HEK293 (cell line): ENCODE measurements around the gene MFGE8.

Experiments used
- CTCF ChIA-PET: fragments of 350-600 bp; formaldehyde crosslinking; extraction: SDS; loops from one replicate; lab custom pipeline; 2021; ENCODE audit warnings: antibody characterized with exemption; lab: Yijun Ruan, JAX
- POLR2A ChIA-PET: fragments of 300-600 bp; formaldehyde crosslinking; extraction: SDS; loops from one replicate; lab custom pipeline; 2020; ENCODE audit warnings: antibody characterized with exemption, inconsistent platforms; lab: Yijun Ruan, JAX
- H3K27ac ChIP-seq: fragments of 200-500 bp; sonication (Bioruptor generic); 2 replicates; pipeline ENCODE4 v1.5.1; 2014; ENCODE audit warnings: low read depth, low read length, control low read depth, inconsistent platforms; ENCODE audit errors: extremely low read depth
- H3K36me3 ChIP-seq, 2 experiments: fragments of 200-500 bp in 1 of 2; sonication (Bioruptor generic) in 1 of 2; 1 replicate in 1 of 2; 2 replicates in 1 of 2; pipeline ENCODE4 v1.5.1; 2014 to 2017; ENCODE audit warnings: inconsistent platforms in 2 of 2, low read length in 2 of 2; ENCODE audit not compliant: control insufficient read depth in 2 of 2, insufficient read depth in 1 of 2
- H3K4me1 ChIP-seq: fragments of 200-500 bp; sonication (Bioruptor generic); 2 replicates; pipeline ENCODE4 v1.5.1; 2014; ENCODE audit warnings: mild to moderate bottlenecking, low read length, inconsistent platforms; ENCODE audit not compliant: control insufficient read depth, insufficient read depth
- H3K4me3 ChIP-seq: 2 replicates; pipeline ENCODE4 v1.5.1; 2011; ENCODE audit warnings: low read depth, mild to moderate bottlenecking, control low read depth, low read length, moderate library complexity
- H3K9me3 ChIP-seq: fragments of 200-500 bp; sonication (Bioruptor generic); 2 replicates; pipeline ENCODE4 v1.5.1; 2014; ENCODE audit warnings: low read depth, low read length, inconsistent platforms; ENCODE audit not compliant: control insufficient read depth, insufficient read depth
- KLF10 ChIP-seq: fragments of 450-650 bp; IDR thresholded peaks from 2 replicates; pipeline ENCODE4 v1.5.1; 2018; ENCODE audit warnings: missing biosample characterization, mild to moderate bottlenecking, missing genetic modification characterization
- KLF16 ChIP-seq: fragments of 450-650 bp; formaldehyde crosslinking; IDR thresholded peaks from 2 replicates; pipeline ENCODE4 v1.5.1; 2017; ENCODE audit warnings: missing biosample characterization, missing genetic modification characterization
- MZF1 ChIP-seq: fragments of 450-650 bp; formaldehyde crosslinking; IDR thresholded peaks from 2 replicates; pipeline ENCODE4 v1.5.1; 2017; ENCODE audit warnings: missing biosample characterization, missing genetic modification characterization, borderline replicate concordance
- OVOL3 ChIP-seq: fragments of 450-650 bp; formaldehyde crosslinking; IDR thresholded peaks from 2 replicates; pipeline ENCODE4 v1.5.1; 2016; ENCODE audit warnings: missing biosample characterization, missing genetic modification characterization
- REPIN1 ChIP-seq: fragments of 450-650 bp; formaldehyde crosslinking; IDR thresholded peaks from 2 replicates; pipeline ENCODE4 v1.5.1; 2017; ENCODE audit warnings: missing biosample characterization, missing genetic modification characterization, low read depth
- SCRT1 ChIP-seq: fragments of 450-650 bp; formaldehyde crosslinking; IDR thresholded peaks from 2 replicates; pipeline ENCODE4 v1.5.1; 2016; ENCODE audit warnings: missing biosample characterization, missing genetic modification characterization, borderline replicate concordance
- SCRT2 ChIP-seq: fragments of 450-650 bp; formaldehyde crosslinking; IDR thresholded peaks from 2 replicates; pipeline ENCODE4 v1.5.1; 2016; ENCODE audit warnings: missing biosample characterization, missing genetic modification characterization
- SP2 ChIP-seq: fragments of 450-650 bp; formaldehyde crosslinking; IDR thresholded peaks from 2 replicates; pipeline ENCODE4 v1.5.1; 2016; ENCODE audit warnings: missing biosample characterization, missing genetic modification characterization
- TRIM28 ChIP-seq: IDR thresholded peaks from 2 replicates; pipeline ENCODE4 v1.6.1; 2011; ENCODE audit warnings: low read length, control low read depth, borderline replicate concordance
- ZBTB17 ChIP-seq: fragments of 450-650 bp; formaldehyde crosslinking; IDR thresholded peaks from 2 replicates; pipeline ENCODE4 v1.5.1; 2016; ENCODE audit warnings: missing biosample characterization, missing genetic modification characterization
- ZBTB7A ChIP-seq: fragments of 450-650 bp; formaldehyde crosslinking; IDR thresholded peaks from 2 replicates; pipeline ENCODE4 v1.5.1; 2016; ENCODE audit warnings: low read depth, missing biosample characterization, missing genetic modification characterization
- ZNF174 ChIP-seq: fragments of 450-650 bp; formaldehyde crosslinking; IDR thresholded peaks from 2 replicates; pipeline ENCODE4 v1.5.0; 2017; ENCODE audit warnings: missing biosample characterization, mild to moderate bottlenecking, missing genetic modification characterization
- ZNF2 ChIP-seq: fragments of 450-650 bp; formaldehyde crosslinking; IDR thresholded peaks from 2 replicates; pipeline ENCODE4 v1.5.1; 2016; ENCODE audit warnings: missing biosample characterization, missing genetic modification characterization
- ZNF239 ChIP-seq: fragments of 450-650 bp; formaldehyde crosslinking; IDR thresholded peaks from 2 replicates; pipeline ENCODE4 v1.5.1; 2016; ENCODE audit warnings: missing biosample characterization, missing genetic modification characterization
- ZNF24 ChIP-seq: fragments of 450-650 bp; formaldehyde crosslinking; IDR thresholded peaks from 2 replicates; pipeline ENCODE4 v1.5.1; 2016; ENCODE audit warnings: missing biosample characterization, missing genetic modification characterization
- ZNF311 ChIP-seq: fragments of 450-650 bp; formaldehyde crosslinking; IDR thresholded peaks from 2 replicates; pipeline ENCODE4 v1.5.1; 2017; ENCODE audit warnings: missing biosample characterization, missing genetic modification characterization, borderline replicate concordance
- ZNF350 ChIP-seq: fragments of 450-650 bp; formaldehyde crosslinking; IDR thresholded peaks from 2 replicates; pipeline ENCODE4 v1.5.0; 2017; ENCODE audit warnings: missing biosample characterization, mild to moderate bottlenecking, missing genetic modification characterization
- ZNF394 ChIP-seq: fragments of 450-650 bp; formaldehyde crosslinking; IDR thresholded peaks from 2 replicates; pipeline ENCODE4 v1.5.1; 2016; ENCODE audit warnings: missing biosample characterization, missing genetic modification characterization, mild to moderate bottlenecking, moderate library complexity, borderline replicate concordance
- ZNF624 ChIP-seq: fragments of 450-650 bp; formaldehyde crosslinking; IDR thresholded peaks from 2 replicates; pipeline ENCODE4 v1.5.1; 2017; ENCODE audit warnings: missing biosample characterization, missing genetic modification characterization
- ZNF660 ChIP-seq: fragments of 450-650 bp; IDR thresholded peaks from 2 replicates; pipeline ENCODE4 v1.5.1; 2018; ENCODE audit warnings: missing biosample characterization, mild to moderate bottlenecking, missing genetic modification characterization
- ZNF701 ChIP-seq: fragments of 450-650 bp; formaldehyde crosslinking; IDR thresholded peaks from 2 replicates; pipeline ENCODE4 v1.5.1; 2016; ENCODE audit warnings: missing biosample characterization, missing genetic modification characterization
- ZNF76 ChIP-seq: fragments of 450-650 bp; formaldehyde crosslinking; IDR thresholded peaks from 2 replicates; pipeline ENCODE4; 2016; ENCODE audit warnings: low read depth, missing biosample characterization, missing genetic modification characterization, borderline replicate concordance
- ZXDB ChIP-seq: fragments of 450-650 bp; formaldehyde crosslinking; IDR thresholded peaks from 2 replicates; pipeline ENCODE4 v1.5.1; 2016; ENCODE audit warnings: missing biosample characterization, missing genetic modification characterization
- TF ChIP-seq, protein P1 (sequence below): fragments of 450-650 bp; formaldehyde crosslinking; IDR thresholded peaks from 2 replicates; pipeline ENCODE4 v1.5.1; 2017; ENCODE audit warnings: missing biosample characterization, missing genetic modification characterization
- TF ChIP-seq, protein P2 (sequence below): fragments of 450-650 bp; formaldehyde crosslinking; IDR thresholded peaks from 2 replicates; pipeline ENCODE4 v1.5.1; 2016; ENCODE audit warnings: missing biosample characterization, missing genetic modification characterization, borderline replicate concordance
- TF ChIP-seq, protein P3 (sequence below): fragments of 450-650 bp; formaldehyde crosslinking; IDR thresholded peaks from 2 replicates; pipeline ENCODE4 v1.5.1; 2016; ENCODE audit warnings: missing biosample characterization, missing genetic modification characterization
- TF ChIP-seq, protein P4 (sequence below): fragments of 450-650 bp; formaldehyde crosslinking; IDR thresholded peaks from 2 replicates; pipeline ENCODE4 v1.5.1; 2016; ENCODE audit warnings: missing biosample characterization, missing genetic modification characterization

The MFGE8 gene

DNA sequence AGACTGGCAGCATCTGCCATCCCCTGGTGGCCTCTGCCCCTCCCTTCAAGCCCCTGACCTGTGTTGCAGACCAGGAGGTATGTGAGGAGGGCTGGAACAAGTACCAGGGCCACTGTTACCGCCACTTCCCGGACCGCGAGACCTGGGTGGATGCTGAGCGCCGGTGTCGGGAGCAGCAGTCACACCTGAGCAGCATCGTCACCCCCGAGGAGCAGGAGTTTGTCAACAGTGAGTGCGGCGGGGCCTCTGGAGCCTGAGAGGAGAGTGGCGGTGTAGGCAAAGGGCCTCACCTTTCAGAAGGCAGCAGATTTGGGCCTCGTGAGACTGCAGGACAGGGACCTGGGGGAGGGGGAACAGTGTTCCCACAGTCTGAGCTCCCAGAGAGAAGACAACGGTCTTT, 41.9 kb downstream of the MFGE8 start (continued):
- TF ChIP-seq SP2 (tag by site-specific recombination) (no peak), ZNF701 (tag by site-specific recombination) (no peak), ZBTB17 (tag by site-specific recombination) (no peak), ZXDB (tag by site-specific recombination) (no peak), ZNF394 (tag by site-specific recombination) (no peak), ZNF311 (tag by site-specific recombination) (no peak)
- TF ChIP-seq, protein P1, sequence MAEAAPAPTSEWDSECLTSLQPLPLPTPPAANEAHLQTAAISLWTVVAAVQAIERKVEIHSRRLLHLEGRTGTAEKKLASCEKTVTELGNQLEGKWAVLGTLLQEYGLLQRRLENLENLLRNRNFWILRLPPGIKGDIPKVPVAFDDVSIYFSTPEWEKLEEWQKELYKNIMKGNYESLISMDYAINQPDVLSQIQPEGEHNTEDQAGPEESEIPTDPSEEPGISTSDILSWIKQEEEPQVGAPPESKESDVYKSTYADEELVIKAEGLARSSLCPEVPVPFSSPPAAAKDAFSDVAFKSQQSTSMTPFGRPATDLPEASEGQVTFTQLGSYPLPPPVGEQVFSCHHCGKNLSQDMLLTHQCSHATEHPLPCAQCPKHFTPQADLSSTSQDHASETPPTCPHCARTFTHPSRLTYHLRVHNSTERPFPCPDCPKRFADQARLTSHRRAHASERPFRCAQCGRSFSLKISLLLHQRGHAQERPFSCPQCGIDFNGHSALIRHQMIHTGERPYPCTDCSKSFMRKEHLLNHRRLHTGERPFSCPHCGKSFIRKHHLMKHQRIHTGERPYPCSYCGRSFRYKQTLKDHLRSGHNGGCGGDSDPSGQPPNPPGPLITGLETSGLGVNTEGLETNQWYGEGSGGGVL = no peak

DNA sequence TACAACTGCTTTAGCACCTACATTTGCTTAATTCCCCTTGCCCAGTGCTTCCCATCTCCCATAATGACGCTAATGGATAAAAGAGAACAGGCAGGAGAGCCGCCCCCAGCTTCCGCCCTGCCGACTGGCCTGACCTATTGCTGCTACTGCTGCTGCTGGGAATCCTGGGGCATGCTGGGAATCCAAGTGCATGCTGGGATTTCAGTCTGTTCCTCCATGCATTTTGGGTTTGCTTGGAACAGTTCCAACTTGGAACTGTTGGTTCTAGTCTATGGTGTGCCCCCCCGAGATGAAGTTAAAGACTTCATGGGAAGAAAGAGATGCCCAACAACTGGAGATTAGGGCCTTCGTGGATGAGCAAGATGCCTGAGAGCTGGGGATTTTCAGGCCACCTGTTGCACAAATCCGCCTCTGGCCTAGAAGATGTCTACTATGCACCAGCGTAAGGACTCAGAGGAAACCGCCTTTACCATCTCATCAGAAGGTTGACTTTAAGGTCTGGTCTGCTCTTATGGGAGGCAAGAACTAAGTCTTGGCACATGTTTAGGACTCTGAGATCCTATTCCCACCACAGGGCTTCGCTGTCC, 46.8 kb downstream of the MFGE8 start:
- H3K4me1 ChIP-seq = no peaks in the 10 kb centered on the region
- POLR2A ChIA-PET = no interaction called here
- CTCF ChIA-PET = interaction anchor here (1.4 to 2.9 kb wide), 2 partner anchors 12 to 14 kb away, joined by 4 to 14 read pairs; no protein-coding TSS in a partner anchor
- no peaks in the 10 kb centered on the region for H3K36me3 ChIP-seq
- H3K9me3 ChIP-seq = no peaks in the 10 kb centered on the region
- H3K27ac ChIP-seq = no peak overlapping the region
- no peak overlapping the region for H3K4me3 ChIP-seq
- TF ChIP-seq, protein P2, sequence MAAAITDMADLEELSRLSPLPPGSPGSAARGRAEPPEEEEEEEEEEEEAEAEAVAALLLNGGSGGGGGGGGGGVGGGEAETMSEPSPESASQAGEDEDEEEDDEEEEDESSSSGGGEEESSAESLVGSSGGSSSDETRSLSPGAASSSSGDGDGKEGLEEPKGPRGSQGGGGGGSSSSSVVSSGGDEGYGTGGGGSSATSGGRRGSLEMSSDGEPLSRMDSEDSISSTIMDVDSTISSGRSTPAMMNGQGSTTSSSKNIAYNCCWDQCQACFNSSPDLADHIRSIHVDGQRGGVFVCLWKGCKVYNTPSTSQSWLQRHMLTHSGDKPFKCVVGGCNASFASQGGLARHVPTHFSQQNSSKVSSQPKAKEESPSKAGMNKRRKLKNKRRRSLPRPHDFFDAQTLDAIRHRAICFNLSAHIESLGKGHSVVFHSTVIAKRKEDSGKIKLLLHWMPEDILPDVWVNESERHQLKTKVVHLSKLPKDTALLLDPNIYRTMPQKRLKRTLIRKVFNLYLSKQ (tag by site-specific recombination) = no peak
- TF ChIP-seq ZNF350 = no peak
- TF ChIP-seq MZF1 (tag by site-specific recombination) = no peak
- TF ChIP-seq, protein P3, sequence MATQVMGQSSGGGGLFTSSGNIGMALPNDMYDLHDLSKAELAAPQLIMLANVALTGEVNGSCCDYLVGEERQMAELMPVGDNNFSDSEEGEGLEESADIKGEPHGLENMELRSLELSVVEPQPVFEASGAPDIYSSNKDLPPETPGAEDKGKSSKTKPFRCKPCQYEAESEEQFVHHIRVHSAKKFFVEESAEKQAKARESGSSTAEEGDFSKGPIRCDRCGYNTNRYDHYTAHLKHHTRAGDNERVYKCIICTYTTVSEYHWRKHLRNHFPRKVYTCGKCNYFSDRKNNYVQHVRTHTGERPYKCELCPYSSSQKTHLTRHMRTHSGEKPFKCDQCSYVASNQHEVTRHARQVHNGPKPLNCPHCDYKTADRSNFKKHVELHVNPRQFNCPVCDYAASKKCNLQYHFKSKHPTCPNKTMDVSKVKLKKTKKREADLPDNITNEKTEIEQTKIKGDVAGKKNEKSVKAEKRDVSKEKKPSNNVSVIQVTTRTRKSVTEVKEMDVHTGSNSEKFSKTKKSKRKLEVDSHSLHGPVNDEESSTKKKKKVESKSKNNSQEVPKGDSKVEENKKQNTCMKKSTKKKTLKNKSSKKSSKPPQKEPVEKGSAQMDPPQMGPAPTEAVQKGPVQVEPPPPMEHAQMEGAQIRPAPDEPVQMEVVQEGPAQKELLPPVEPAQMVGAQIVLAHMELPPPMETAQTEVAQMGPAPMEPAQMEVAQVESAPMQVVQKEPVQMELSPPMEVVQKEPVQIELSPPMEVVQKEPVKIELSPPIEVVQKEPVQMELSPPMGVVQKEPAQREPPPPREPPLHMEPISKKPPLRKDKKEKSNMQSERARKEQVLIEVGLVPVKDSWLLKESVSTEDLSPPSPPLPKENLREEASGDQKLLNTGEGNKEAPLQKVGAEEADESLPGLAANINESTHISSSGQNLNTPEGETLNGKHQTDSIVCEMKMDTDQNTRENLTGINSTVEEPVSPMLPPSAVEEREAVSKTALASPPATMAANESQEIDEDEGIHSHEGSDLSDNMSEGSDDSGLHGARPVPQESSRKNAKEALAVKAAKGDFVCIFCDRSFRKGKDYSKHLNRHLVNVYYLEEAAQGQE (tag by site-specific recombination) = no peak
- no peak for TF ChIP-seq ZNF174
- TF ChIP-seq KLF10 (tag by site-specific recombination) = no peak
- peak; percentile 53; the same call in 1 of the 2 replicates for TF ChIP-seq ZNF76 (tag by site-specific recombination)
- TF ChIP-seq KLF16 = no peak
- TF ChIP-seq ZNF239 (tag by site-specific recombination) = no peak
- no peak for TF ChIP-seq SP2 (tag by site-specific recombination)
- no peak for TF ChIP-seq ZNF24 (tag by site-specific recombination)
- no peak for TF ChIP-seq ZNF660 (tag by site-specific recombination)
- peak; percentile 53; the same call in 1 of the 2 replicates for TF ChIP-seq SCRT1 (tag by site-specific recombination)
- TF ChIP-seq ZNF2 (tag by site-specific recombination) = no peak
- TF ChIP-seq, protein P4, sequence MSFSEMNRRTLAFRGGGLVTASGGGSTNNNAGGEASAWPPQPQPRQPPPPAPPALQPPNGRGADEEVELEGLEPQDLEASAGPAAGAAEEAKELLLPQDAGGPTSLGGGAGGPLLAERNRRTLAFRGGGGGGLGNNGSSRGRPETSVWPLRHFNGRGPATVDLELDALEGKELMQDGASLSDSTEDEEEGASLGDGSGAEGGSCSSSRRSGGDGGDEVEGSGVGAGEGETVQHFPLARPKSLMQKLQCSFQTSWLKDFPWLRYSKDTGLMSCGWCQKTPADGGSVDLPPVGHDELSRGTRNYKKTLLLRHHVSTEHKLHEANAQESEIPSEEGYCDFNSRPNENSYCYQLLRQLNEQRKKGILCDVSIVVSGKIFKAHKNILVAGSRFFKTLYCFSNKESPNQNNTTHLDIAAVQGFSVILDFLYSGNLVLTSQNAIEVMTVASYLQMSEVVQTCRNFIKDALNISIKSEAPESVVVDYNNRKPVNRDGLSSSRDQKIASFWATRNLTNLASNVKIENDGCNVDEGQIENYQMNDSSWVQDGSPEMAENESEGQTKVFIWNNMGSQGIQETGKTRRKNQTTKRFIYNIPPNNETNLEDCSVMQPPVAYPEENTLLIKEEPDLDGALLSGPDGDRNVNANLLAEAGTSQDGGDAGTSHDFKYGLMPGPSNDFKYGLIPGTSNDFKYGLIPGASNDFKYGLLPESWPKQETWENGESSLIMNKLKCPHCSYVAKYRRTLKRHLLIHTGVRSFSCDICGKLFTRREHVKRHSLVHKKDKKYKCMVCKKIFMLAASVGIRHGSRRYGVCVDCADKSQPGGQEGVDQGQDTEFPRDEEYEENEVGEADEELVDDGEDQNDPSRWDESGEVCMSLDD (tag by site-specific recombination) = no peak
- TF ChIP-seq ZNF624 (tag by site-specific recombination) = no peak
- peak; percentile 86 for TF ChIP-seq SCRT2
- no peak for TF ChIP-seq OVOL3 (tag by site-specific recombination)
- no peak for TF ChIP-seq TRIM28
- no peak for TF ChIP-seq REPIN1 (tag by site-specific recombination)
- TF ChIP-seq ZBTB7A = no peak
